ENCODE results near the gene GPS2. TPM values are rescaled to one million over a fixed set of nuclear protein-coding genes. Genes with fewer than 3 reads are reported as not detected.
"Not testable (repeated sequence)": the region's sequence is repeated elsewhere in the genome, so short reads cannot be mapped to it uniquely, and the experiment has no call there.

Gene GPS2
- total RNA-seq, 2 experiments from 2014 or later: 69.8 to 74.7 TPM

- DNase-seq: no peak
- no peaks in the 10 kb centered on the region for H3K9me3 Mint-ChIP-seq
- H3K36me3 Mint-ChIP-seq (ENCODE audit: low read depth): peaks cover 22% of the 10 kb centered on the region
- ChIA-PET POLR2A (interaction anchor here (0.9 to 5.0 kb wide), 9 partner anchors 10 to 238 kb away, joined by 3 to 109 read pairs (median 10); partner anchors contain the start of genes GPS2 and POLR2A), CTCF (interaction anchor here (1.0 to 3.3 kb wide), 3 partner anchors 11 to 101 kb away, joined by 4 to 18 read pairs (median 10); no protein-coding TSS in a partner anchor)
- peaks cover 58% of the 10 kb centered on the region for H3K4me1 Mint-ChIP-seq
- peak overlapping the region; percentile 40 for H3K4me3 Mint-ChIP-seq
- H3K27me3 Mint-ChIP-seq: no peaks in the 10 kb centered on the region
- H3K27ac Mint-ChIP-seq: peak overlapping the region; percentile 91
These were observed 19.9 kb upstream of the GPS2 start for GRCh38 chr17:7334938-7335538.

GRCh38 chr17:7332600-7333069 is 17.5 kb upstream of the GPS2 start:
- CTCF ChIA-PET; H3K36me3 Mint-ChIP-seq (ENCODE audit: low read depth); H3K27me3 Mint-ChIP-seq; H3K9me3 Mint-ChIP-seq: not testable (repeated sequence)
- DNase-seq: peak; percentile 52
- Mint-ChIP-seq H3K4me3 (peak overlapping the region; percentile 46), H3K27ac (peak overlapping the region; percentile 74), H3K4me1 (peaks cover 65% of the 10 kb centered on the region)
- POLR2A ChIA-PET: interaction anchor here (1.0 to 1.5 kb wide), 2 partner anchors 17 to 24 kb away, joined by 3 to 4 read pairs; partner anchors contain the start of gene GPS2

- Mint-ChIP-seq H3K27ac (peak overlapping the region; percentile 74), H3K9me3 (no peaks in the 10 kb centered on the region), H3K27me3 (no peaks in the 10 kb centered on the region), H3K4me1 (peaks cover 66% of the 10 kb centered on the region), H3K36me3 (ENCODE audit: low read depth) (peaks cover 3% of the 10 kb centered on the region), H3K4me3 (peak overlapping the region; percentile 46)
- ChIA-PET POLR2A (interaction anchor here (1.0 to 1.5 kb wide), 2 partner anchors 17 to 24 kb away, joined by 3 to 4 read pairs; partner anchors contain the start of gene GPS2), CTCF (no interaction called here)
- no peak for DNase-seq
These were observed 17.0 kb upstream of the GPS2 start for GRCh38 chr17:7332111-7332510.

GRCh38 chr17:7330638-7331015 is 15.5 kb upstream of the GPS2 start:
- H3K4me3 Mint-ChIP-seq: peak overlapping the region; percentile 85
- no peak for DNase-seq
- H3K9me3 Mint-ChIP-seq: no peaks in the 10 kb centered on the region
- ChIA-PET POLR2A (interaction anchor here (0.9 to 2.8 kb wide), 6 partner anchors 13 to 356 kb away, joined by 3 to 45 read pairs (median 11); partner anchors contain the start of genes GPS2 and TP53), CTCF (interaction anchor here (1.7 to 5.9 kb wide), 3 partner anchors 14 to 25 kb away, joined by 7 to 39 read pairs (median 15); partner anchors contain the start of gene GPS2)
- H3K36me3 Mint-ChIP-seq (ENCODE audit: low read depth): no peaks in the 10 kb centered on the region
- peaks cover 57% of the 10 kb centered on the region for H3K4me1 Mint-ChIP-seq
- H3K27ac Mint-ChIP-seq: peak overlapping the region; percentile 93
- no peaks in the 10 kb centered on the region for H3K27me3 Mint-ChIP-seq

- DNase-seq: peak; percentile 83
- no peaks in the 10 kb centered on the region for H3K9me3 Mint-ChIP-seq
- H3K27me3 Mint-ChIP-seq: no peaks in the 10 kb centered on the region
- CTCF ChIA-PET: interaction anchor here (0.7 to 5.9 kb wide), 18 partner anchors 10 to 357 kb away, joined by 3 to 39 read pairs (median 4); partner anchors contain the start of genes GPS2, TMEM95, TP53 and WRAP53
- peak overlapping the region; percentile 85 for H3K4me3 Mint-ChIP-seq
- POLR2A ChIA-PET: interaction anchor here (0.6 to 2.8 kb wide), 17 partner anchors 8 to 826 kb away, joined by 3 to 45 read pairs (median 6); partner anchors contain the start of genes ACAP1, GPS2, MPDU1 and POLR2A
- no peaks in the 10 kb centered on the region for H3K36me3 Mint-ChIP-seq (ENCODE audit: low read depth)
- H3K27ac Mint-ChIP-seq: peak overlapping the region; percentile 93
- H3K4me1 Mint-ChIP-seq: peaks cover 52% of the 10 kb centered on the region
These were observed 15.0 kb upstream of the GPS2 start for GRCh38 chr17:7329997-7330637.

GRCh38 chr17:7329374-7329996 is 14.3 kb upstream of the GPS2 start:
- Mint-ChIP-seq H3K9me3 (no peaks in the 10 kb centered on the region), H3K27me3 (no peaks in the 10 kb centered on the region), H3K27ac (peak overlapping the region; percentile 93), H3K4me3 (peak overlapping the region; percentile 85), H3K4me1 (peaks cover 49% of the 10 kb centered on the region), H3K36me3 (ENCODE audit: low read depth) (no peaks in the 10 kb centered on the region)
- peak; percentile 97 for DNase-seq
- CTCF ChIA-PET: interaction anchor here (0.7 to 5.9 kb wide), 18 partner anchors 9 to 358 kb away, joined by 3 to 39 read pairs (median 4); partner anchors contain the start of genes GPS2, TMEM95, TP53 and WRAP53
- POLR2A ChIA-PET: interaction anchor here (0.6 to 2.8 kb wide), 18 partner anchors 8 to 827 kb away, joined by 3 to 45 read pairs (median 6); partner anchors contain the start of genes ACAP1, GPS2, MPDU1 and POLR2A

- Mint-ChIP-seq H3K36me3 (ENCODE audit: low read depth) (no peaks in the 10 kb centered on the region), H3K4me1 (peaks cover 50% of the 10 kb centered on the region), H3K9me3 (no peaks in the 10 kb centered on the region), H3K27ac (peak within 1 kb of the TSS; percentile 93), H3K4me3 (peak within 1 kb of the TSS; percentile 85), H3K27me3 (no peaks in the 10 kb centered on the region)
- no peak for DNase-seq
- ChIA-PET POLR2A (interaction anchor here (1.0 to 2.8 kb wide), 11 partner anchors 9 to 828 kb away, joined by 3 to 45 read pairs (median 10); partner anchors contain the start of genes ACAP1, GPS2, MPDU1 and TP53), CTCF (interaction anchor here (1.3 to 5.9 kb wide), 11 partner anchors 9 to 358 kb away, joined by 3 to 39 read pairs (median 7); partner anchors contain the start of genes GPS2, TMEM95, TP53 and WRAP53)
These were observed 13.7 kb upstream of the GPS2 start, which contains the start of gene NEURL4 for GRCh38 chr17:7328840-7329373. Gene NEURL4, minus strand, starts transcription at chr17:7329335. Its CDS starts 23 bp downstream, at chr17:7329312.

- CTCF ChIA-PET: interaction anchor here (5.0 to 5.9 kb wide), 2 partner anchors 9 to 12 kb away, joined by 39 to 48 read pairs; partner anchors contain the start of genes ACAP1 and GPS2
- H3K9me3 Mint-ChIP-seq: no peaks in the 10 kb centered on the region
- peaks cover 4% of the 10 kb centered on the region for H3K36me3 Mint-ChIP-seq (ENCODE audit: low read depth)
- POLR2A ChIA-PET: interaction anchor here (1.6 to 2.8 kb wide), 5 partner anchors 10 to 21 kb away, joined by 4 to 45 read pairs (median 16); partner anchors contain the start of genes ACAP1 and GPS2
- H3K4me1 Mint-ChIP-seq: peaks cover 47% of the 10 kb centered on the region
- no peaks in the 10 kb centered on the region for H3K27me3 Mint-ChIP-seq
- no peak for DNase-seq
- H3K27ac Mint-ChIP-seq: peak overlapping the region; percentile 41
- peak overlapping the region; percentile 85 for H3K4me3 Mint-ChIP-seq
These were observed 12.8 kb upstream of the GPS2 start for GRCh38 chr17:7328009-7328408.

- Mint-ChIP-seq H3K9me3 (no peaks in the 10 kb centered on the region), H3K27ac (no peak overlapping the region), H3K27me3 (no peaks in the 10 kb centered on the region), H3K4me3 (peak overlapping the region; percentile 24), H3K4me1 (peaks cover 43% of the 10 kb centered on the region), H3K36me3 (ENCODE audit: low read depth) (peaks cover 4% of the 10 kb centered on the region)
- ChIA-PET POLR2A (interaction anchor here (3.4 to 4.7 kb wide), 2 partner anchors 9 to 13 kb away, joined by 15 to 32 read pairs; partner anchors contain the start of genes ACAP1 and GPS2), CTCF (interaction anchor here (5.0 to 5.9 kb wide), 2 partner anchors 10 to 12 kb away, joined by 39 to 48 read pairs; partner anchors contain the start of genes ACAP1 and GPS2)
- no peak for DNase-seq
These were observed 12.3 kb upstream of the GPS2 start for GRCh38 chr17:7327501-7327900.

- Mint-ChIP-seq H3K4me3 (no peak overlapping the region), H3K9me3 (no peaks in the 10 kb centered on the region), H3K36me3 (ENCODE audit: low read depth) (peaks cover 6% of the 10 kb centered on the region), H3K27ac (no peak overlapping the region), H3K27me3 (no peaks in the 10 kb centered on the region), H3K4me1 (peaks cover 38% of the 10 kb centered on the region)
- ChIA-PET CTCF (interaction anchor here (5.0 to 5.9 kb wide), 2 partner anchors 10 to 12 kb away, joined by 39 to 48 read pairs; partner anchors contain the start of genes ACAP1 and GPS2), POLR2A (interaction anchor here (0.8 to 4.7 kb wide), 4 partner anchors 9 to 19 kb away, joined by 3 to 32 read pairs (median 10); partner anchors contain the start of genes ACAP1 and GPS2)
- DNase-seq: no peak
These were observed 11.9 kb upstream of the GPS2 start for GRCh38 chr17:7327056-7327455.

GRCh38 chr17:7326186-7326585 is 11.0 kb upstream of the GPS2 start:
- Mint-ChIP-seq H3K27me3 (no peaks in the 10 kb centered on the region), H3K4me1 (peaks cover 36% of the 10 kb centered on the region), H3K36me3 (ENCODE audit: low read depth) (peaks cover 15% of the 10 kb centered on the region), H3K4me3 (no peak overlapping the region), H3K9me3 (no peaks in the 10 kb centered on the region), H3K27ac (peak overlapping the region; percentile 9)
- no peak for DNase-seq
- CTCF ChIA-PET: interaction anchor here (5.0 to 5.9 kb wide), 2 partner anchors 11 kb away, joined by 39 to 48 read pairs; partner anchors contain the start of genes ACAP1 and GPS2
- POLR2A ChIA-PET: interaction anchor here (0.7 to 4.7 kb wide), 5 partner anchors 10 to 18 kb away, joined by 3 to 32 read pairs (median 4); partner anchors contain the start of genes ACAP1 and GPS2
